Mesenteric fat pad (tissue), 1 donor: ENCODE data around the gene FGD2. TPM values are rescaled to one million over a fixed set of nuclear protein-coding genes. Genes with fewer than 3 reads are reported as not detected.

Source experiments
- total RNA-seq: library from RNA; stranded (reverse); fragmentation: NEBNext Ultra II Directional; extraction: Animal tissue kit (Norgen Biotek cat#: 25700); gene quantifications from one replicate; pipeline ENCODE4 v1.2.1, GENCODE V29; 2021
- donor health status: DM: yes; HTN: yes; CAD: no.

FGD2 gene
- total RNA-seq, 1 donor from 2014 or later = 32.6 TPM

Other genes with a start within 250 kb of the FGD2 start
- gene CPNE5, start 166.2 kb upstream of the FGD2 start, total RNA-seq = 2.8 TPM
- gene PPIL1, start 130.9 kb upstream of the FGD2 start, total RNA-seq = 21.2 TPM
- 61.6 TPM for gene C6orf89, start 119.7 kb upstream of the FGD2 start, total RNA-seq
- 22.5 TPM for gene PI16, start 50.9 kb upstream of the FGD2 start, total RNA-seq
- gene MTCH1, start 19.5 kb upstream of the FGD2 start, total RNA-seq = 169 TPM
- gene PIM1, start 164.5 kb downstream of the FGD2 start, total RNA-seq = 213 TPM